SK-N-SH treated with all-trans-retinoic acid at 6 μM for 48 hours (cell line): ENCODE results near the gene ARHGAP26.

Experiments used
- CREB5 ChIP-seq: fragments of 250-450 bp; sonication (Bioruptor Pico); IDR thresholded peaks from 2 replicates; pipeline ENCODE4 v1.5.1; 2020; ENCODE audit warnings: low read depth, mild to moderate bottlenecking, moderate library complexity
- CSDC2 ChIP-seq: fragments of 250-450 bp; sonication (Bioruptor Pico); IDR thresholded peaks from 2 replicates; pipeline ENCODE4 v1.5.0; 2020; ENCODE audit warnings: mild to moderate bottlenecking, moderate library complexity

- TF ChIP-seq CREB5 (CRISPR knock-in tag): no peak
- no peak for TF ChIP-seq CSDC2 (CRISPR knock-in tag)
These were observed 208.5 kb downstream of the ARHGAP26 start for GRCh38 chr5:142978726-142979125.
